ENCODE data around the gene SCAP. TPM values are rescaled to one million over a fixed set of nuclear protein-coding genes. Genes with fewer than 3 reads are reported as not detected.
A peak's percentile ranks its signal among the peaks of the same experiment; 100 is the strongest.

The SCAP gene
- polyA plus RNA-seq, 1 experiment = 30.2 TPM

GRCh38 chr3:47379411-47379899 is 96.3 kb downstream of the SCAP start:
- no peak for DNase-seq (ENCODE audit: low read depth)
- ChIA-PET CTCF (interaction anchor here (0.6 to 0.8 kb wide), 2 partner anchors 10 to 38 kb away, joined by 3 to 5 read pairs; no protein-coding TSS in a partner anchor), POLR2A (interaction anchor here (0.7 kb wide), 1 partner anchor 1284 kb away, joined by 4 read pairs; no protein-coding TSS in a partner anchor)

GRCh38 chr3:47378869-47379268 is 96.9 kb downstream of the SCAP start:
- POLR2A ChIA-PET = interaction anchor here (0.7 kb wide), 1 partner anchor 1284 kb away, joined by 4 read pairs; no protein-coding TSS in a partner anchor
- TF ChIP-seq CTCF (IDR thresholded peaks at IDR 0.05; ENCODE audit: insufficient read depth, low read depth, low read length) = no peak
- Histone ChIP-seq H3K4me3 (ENCODE audit: low read depth, low read length) (no peak overlapping the region), H3K36me3 (ENCODE audit: control insufficient read depth, insufficient read depth, low read length) (no peaks in the 10 kb centered on the region), H3K27me3 (ENCODE audit: control insufficient read depth, insufficient read depth, low read length) (no peaks in the 10 kb centered on the region)
- no peak for DNase-seq (ENCODE audit: low read depth)
- CTCF ChIA-PET = interaction anchor here (0.8 kb wide), 1 partner anchor 10 kb away, joined by 3 read pairs; no protein-coding TSS in a partner anchor

More at GRCh38 chr3:47379411-47379899, 96.3 kb downstream of the SCAP start:
- Histone ChIP-seq H3K27me3 (ENCODE audit: control insufficient read depth, insufficient read depth, low read length) (no peaks in the 10 kb centered on the region), H3K36me3 (ENCODE audit: control insufficient read depth, insufficient read depth, low read length) (no peaks in the 10 kb centered on the region), H3K4me3 (ENCODE audit: low read depth, low read length) (peak overlapping the region; percentile 86)
- TF ChIP-seq CTCF (IDR thresholded peaks at IDR 0.05; ENCODE audit: insufficient read depth, low read depth, low read length) = no peak

- H3K36me3 ChIP-seq (ENCODE audit: control insufficient read depth, insufficient read depth, low read length) = no peaks in the 10 kb centered on the region
- no peak for TF ChIP-seq CTCF (IDR thresholded peaks at IDR 0.05; ENCODE audit: insufficient read depth, low read depth, low read length)
- H3K27me3 ChIP-seq (ENCODE audit: control insufficient read depth, insufficient read depth, low read length) = no peaks in the 10 kb centered on the region; the same call in 1 of the 2 replicates
- H3K4me3 ChIP-seq (ENCODE audit: low read depth, low read length) = no peak overlapping the region
- DNase-seq (ENCODE audit: low read depth) = no peak
- POLR2A ChIA-PET = no interaction called here
- CTCF ChIA-PET = no interaction called here
Measured at GRCh38 chr3:47377186-47377585, 98.6 kb downstream of the SCAP start.

- ChIA-PET CTCF (no interaction called here), POLR2A (no interaction called here)
- DNase-seq (ENCODE audit: low read depth) = no peak
- no peaks in the 10 kb centered on the region; the same call in 1 of the 2 replicates for H3K27me3 ChIP-seq (ENCODE audit: control insufficient read depth, insufficient read depth, low read length)
- no peak overlapping the region for H3K4me3 ChIP-seq (ENCODE audit: low read depth, low read length)
- no peak for TF ChIP-seq CTCF (IDR thresholded peaks at IDR 0.05; ENCODE audit: insufficient read depth, low read depth, low read length)
- H3K36me3 ChIP-seq (ENCODE audit: control insufficient read depth, insufficient read depth, low read length) = no peaks in the 10 kb centered on the region
Measured at GRCh38 chr3:47376393-47376792, 99.3 kb downstream of the SCAP start.

GRCh38 chr3:47374587-47374986 is 101.2 kb downstream of the SCAP start:
- no peak overlapping the region for H3K4me3 ChIP-seq (ENCODE audit: low read depth, low read length)
- ChIA-PET POLR2A (no interaction called here), CTCF (no interaction called here)
- no peaks in the 10 kb centered on the region for H3K36me3 ChIP-seq (ENCODE audit: control insufficient read depth, insufficient read depth, low read length)
- H3K27me3 ChIP-seq (ENCODE audit: control insufficient read depth, insufficient read depth, low read length) = no peaks in the 10 kb centered on the region; the same call in 1 of the 2 replicates
- DNase-seq (ENCODE audit: low read depth) = no peak
- TF ChIP-seq CTCF (IDR thresholded peaks at IDR 0.05; ENCODE audit: insufficient read depth, low read depth, low read length) = no peak
